ENCODE results near the gene CARS2.
"Not testable (repeated sequence)": the region's sequence is repeated elsewhere in the genome, so short reads cannot be mapped to it uniquely, and the experiment has no call there.

CARS2 gene

GRCh38 chr13:110615322-110616102 is 90.4 kb downstream of the CARS2 start, which contains the start of gene NAXD:
TSS of gene NAXD (plus strand) at chr13:110615545. CDS start at chr13:110615602, 57 bp downstream.
- FAIRE-seq, result no peak

- FAIRE-seq, result no peak
Measured at GRCh38 chr13:110615005-110615321, 91.0 kb downstream of the CARS2 start.

- FAIRE-seq, result no peak
Measured at GRCh38 chr13:110610955-110611595, 94.8 kb downstream of the CARS2 start.

- FAIRE-seq, result no peak
Measured at GRCh38 chr13:110607675-110608224, 98.2 kb downstream of the CARS2 start.

- not testable (repeated sequence) for FAIRE-seq
Measured at GRCh38 chr13:110606281-110606680, 99.6 kb downstream of the CARS2 start.

GRCh38 chr13:110605132-110605531 is 100.8 kb downstream of the CARS2 start:
- FAIRE-seq, result no peak

GRCh38 chr13:110600980-110601379 is 104.9 kb downstream of the CARS2 start:
- FAIRE-seq, result no peak

- FAIRE-seq, result no peak
Measured at GRCh38 chr13:110600261-110600819, 105.6 kb downstream of the CARS2 start.

GRCh38 chr13:110597041-110597689 is 108.8 kb downstream of the CARS2 start:
- FAIRE-seq, result no peak

- no peak for FAIRE-seq
Measured at GRCh38 chr13:110593430-110594130, 112.3 kb downstream of the CARS2 start.

GRCh38 chr13:110592665-110593064 is 113.3 kb downstream of the CARS2 start:
- no peak for FAIRE-seq
